MV-4-11 (cell line): ENCODE results near the gene HPS6.
"Not testable (repeated sequence)": the region's sequence is repeated elsewhere in the genome, so short reads cannot be mapped to it uniquely, and the experiment has no call there.

Experiments
- DNase-seq: peaks from one replicate; lab custom pipeline; 2025; lab: John Stamatoyannopoulos, UW

The HPS6 gene

GRCh38 chr10:102064868-102065560 lies at the start of gene HPS6:
Gene HPS6 (plus strand): TSS chr10:102065349. CDS start chr10:102065475, 126 bp downstream.
- peak; percentile 86 for DNase-seq

GRCh38 chr10:102016416-102016815 lies 48.7 kb upstream of the HPS6 start:
- no peak for DNase-seq

GRCh38 chr10:102017295-102017694 lies 47.9 kb upstream of the HPS6 start:
- no peak for DNase-seq

GRCh38 chr10:102020938-102021337 lies 44.2 kb upstream of the HPS6 start:
- DNase-seq, result no peak

GRCh38 chr10:102024799-102025198 lies 40.4 kb upstream of the HPS6 start:
- DNase-seq, result peak; percentile 90

GRCh38 chr10:102027261-102027660 lies 37.9 kb upstream of the HPS6 start:
- no peak for DNase-seq

GRCh38 chr10:102033787-102034186 lies 31.4 kb upstream of the HPS6 start:
- no peak for DNase-seq

- not testable (repeated sequence) for DNase-seq
These were observed 29.3 kb upstream of the HPS6 start for GRCh38 chr10:102035807-102036206.

GRCh38 chr10:102038410-102038809 lies 26.7 kb upstream of the HPS6 start:
- DNase-seq, result no peak

- no peak for DNase-seq
These were observed 24.7 kb upstream of the HPS6 start for GRCh38 chr10:102040305-102041050.

- DNase-seq, result no peak
These were observed 19.9 kb upstream of the HPS6 start for GRCh38 chr10:102045292-102045691.

- no peak for DNase-seq
These were observed 19.1 kb upstream of the HPS6 start for GRCh38 chr10:102046095-102046494.

GRCh38 chr10:102054881-102055646 lies 10.1 kb upstream of the HPS6 start:
- DNase-seq, result peak; percentile 45

GRCh38 chr10:102055647-102056419 lies 9.3 kb upstream of the HPS6 start, which contains the start of gene ARMH3:
Gene ARMH3 (minus strand): TSS chr10:102056173. CDS start chr10:102040114, 16,059 bp downstream.
- peak; percentile 97 for DNase-seq

- DNase-seq, result no peak
These were observed 5.2 kb upstream of the HPS6 start for GRCh38 chr10:102059987-102060386.

- DNase-seq, result no peak
These were observed 664 bp upstream of the HPS6 start for GRCh38 chr10:102064503-102064867.

- DNase-seq, result no peak
These were observed 631 bp downstream of the HPS6 start for GRCh38 chr10:102065561-102066398.

GRCh38 chr10:102066399-102067088 lies 1.4 kb downstream of the HPS6 start:
- no peak for DNase-seq

GRCh38 chr10:102067091-102067916 lies 2.2 kb downstream of the HPS6 start:
- no peak for DNase-seq
